ENCODE measurements around the gene DCBLD1. TPM values are rescaled to one million over a fixed set of nuclear protein-coding genes. Genes with fewer than 3 reads are reported as not detected.

Gene DCBLD1
- total RNA-seq, 1 experiment from 2014 or later, result 6.1 TPM

DNA sequence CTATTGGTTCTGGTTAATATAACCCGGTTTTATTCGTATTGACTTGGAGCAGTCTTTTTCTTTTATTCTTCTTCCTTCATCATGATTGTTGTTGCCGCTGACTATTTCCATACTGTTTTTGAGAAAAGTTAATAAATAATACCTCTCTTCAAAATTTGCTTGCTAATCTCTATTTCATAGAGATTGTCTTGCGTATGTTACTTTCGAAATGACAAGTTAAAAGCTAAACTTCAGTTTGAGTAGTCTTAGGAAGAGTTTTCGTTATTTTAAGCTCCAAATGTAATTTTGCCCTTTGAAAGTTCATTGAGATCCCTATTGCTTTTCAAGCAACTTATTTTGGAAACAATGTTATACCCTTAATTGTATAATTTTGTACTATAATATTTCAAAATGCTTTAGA is 36.4 kb downstream of the DCBLD1 start:
- no peak for TF ChIP-seq EZH2 (IDR thresholded peaks at IDR 0.05; ENCODE audit: low read depth)
- TF ChIP-seq, protein P1, sequence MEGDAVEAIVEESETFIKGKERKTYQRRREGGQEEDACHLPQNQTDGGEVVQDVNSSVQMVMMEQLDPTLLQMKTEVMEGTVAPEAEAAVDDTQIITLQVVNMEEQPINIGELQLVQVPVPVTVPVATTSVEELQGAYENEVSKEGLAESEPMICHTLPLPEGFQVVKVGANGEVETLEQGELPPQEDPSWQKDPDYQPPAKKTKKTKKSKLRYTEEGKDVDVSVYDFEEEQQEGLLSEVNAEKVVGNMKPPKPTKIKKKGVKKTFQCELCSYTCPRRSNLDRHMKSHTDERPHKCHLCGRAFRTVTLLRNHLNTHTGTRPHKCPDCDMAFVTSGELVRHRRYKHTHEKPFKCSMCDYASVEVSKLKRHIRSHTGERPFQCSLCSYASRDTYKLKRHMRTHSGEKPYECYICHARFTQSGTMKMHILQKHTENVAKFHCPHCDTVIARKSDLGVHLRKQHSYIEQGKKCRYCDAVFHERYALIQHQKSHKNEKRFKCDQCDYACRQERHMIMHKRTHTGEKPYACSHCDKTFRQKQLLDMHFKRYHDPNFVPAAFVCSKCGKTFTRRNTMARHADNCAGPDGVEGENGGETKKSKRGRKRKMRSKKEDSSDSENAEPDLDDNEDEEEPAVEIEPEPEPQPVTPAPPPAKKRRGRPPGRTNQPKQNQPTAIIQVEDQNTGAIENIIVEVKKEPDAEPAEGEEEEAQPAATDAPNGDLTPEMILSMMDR (conservative IDR thresholded peaks at IDR 0.05), result no peak
- H4K20me1 ChIP-seq (ENCODE audit: insufficient read depth), result no peaks in the 10 kb centered on the region
- no peaks in the 10 kb centered on the region for H3K9me3 ChIP-seq (ENCODE audit: insufficient read depth, low read depth)
- intact Hi-C loops (cut with micrococcal nuclease; ENCODE audit: unreplicated experiment), result no loop called here
- no peaks in the 10 kb centered on the region for H3K27me3 ChIP-seq (ENCODE audit: insufficient read depth, low read depth)
- no peak overlapping the region for H3K4me3 ChIP-seq
- no peak overlapping the region for H3K4me2 ChIP-seq
- POLR2A ChIA-PET (ENCODE audit: unreplicated experiment), result no interaction called here
- BruUV-seq (replicated peaks), result no TSS peak
- no peaks in the 10 kb centered on the region for H3K79me2 ChIP-seq (ENCODE audit: low read depth)
- CTCF ChIA-PET, result no interaction called here
- H3K4me1 ChIP-seq (replicated peaks; ENCODE audit: insufficient read depth), result peaks cover 4% of the 10 kb centered on the region; the same call in 1 of the 2 replicates
- H3F3A ChIP-seq (ENCODE audit: insufficient read depth, low read depth), result 0 out of 2 replicates have a peak, but pooled peaks cover 6% of the 10 kb centered on the region
- H3K27ac ChIP-seq, result no peak overlapping the region
- no peak overlapping the region for H2AFZ ChIP-seq
- no peak for DNase-seq
- H3K9me2 ChIP-seq (ENCODE audit: insufficient read depth), result no peaks in the 10 kb centered on the region
- no peaks in the 10 kb centered on the region for H3K36me3 ChIP-seq (ENCODE audit: low read depth)

DNA sequence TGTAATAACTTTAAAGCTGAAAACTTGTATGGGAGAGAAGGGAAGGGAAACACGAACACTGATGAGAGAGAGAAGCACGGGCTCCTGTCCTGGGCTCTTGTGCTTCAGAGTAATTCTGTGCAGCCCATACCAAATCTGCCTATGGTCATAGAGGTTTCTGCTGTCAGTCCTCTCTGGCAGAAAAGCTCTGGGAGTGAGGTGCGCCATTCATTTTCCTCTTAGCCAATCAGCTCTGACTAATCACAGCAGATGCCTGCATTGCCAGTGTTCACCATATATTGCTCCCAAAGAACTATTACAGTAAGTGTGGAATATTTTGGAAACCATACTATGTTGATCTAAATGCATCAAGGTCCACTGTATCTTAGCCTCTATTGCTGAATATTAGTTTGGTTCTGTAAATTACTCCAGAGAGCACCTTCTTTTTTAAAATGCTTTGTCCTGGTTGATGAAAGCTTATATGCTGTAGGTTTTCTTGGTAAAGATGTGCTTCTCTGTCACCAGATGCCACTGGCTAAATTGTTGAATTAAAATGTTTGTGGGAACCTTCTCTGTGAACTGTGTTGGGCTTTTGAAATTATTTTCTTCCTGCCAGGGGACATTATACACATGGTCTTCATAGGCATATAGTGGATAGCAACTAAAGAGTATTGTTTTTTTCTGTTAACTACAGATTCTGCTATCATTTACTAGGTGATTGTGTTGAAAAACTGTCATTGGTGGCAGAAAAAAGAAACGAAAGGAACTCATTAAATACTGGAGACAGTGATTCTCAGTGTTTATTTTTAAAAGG is 38.3 kb downstream of the DCBLD1 start:
- BruUV-seq (replicated peaks), result no TSS peak
- no peaks in the 10 kb centered on the region for H3K79me2 ChIP-seq (ENCODE audit: low read depth)
- H3K27ac ChIP-seq, result no peak overlapping the region

DNA sequence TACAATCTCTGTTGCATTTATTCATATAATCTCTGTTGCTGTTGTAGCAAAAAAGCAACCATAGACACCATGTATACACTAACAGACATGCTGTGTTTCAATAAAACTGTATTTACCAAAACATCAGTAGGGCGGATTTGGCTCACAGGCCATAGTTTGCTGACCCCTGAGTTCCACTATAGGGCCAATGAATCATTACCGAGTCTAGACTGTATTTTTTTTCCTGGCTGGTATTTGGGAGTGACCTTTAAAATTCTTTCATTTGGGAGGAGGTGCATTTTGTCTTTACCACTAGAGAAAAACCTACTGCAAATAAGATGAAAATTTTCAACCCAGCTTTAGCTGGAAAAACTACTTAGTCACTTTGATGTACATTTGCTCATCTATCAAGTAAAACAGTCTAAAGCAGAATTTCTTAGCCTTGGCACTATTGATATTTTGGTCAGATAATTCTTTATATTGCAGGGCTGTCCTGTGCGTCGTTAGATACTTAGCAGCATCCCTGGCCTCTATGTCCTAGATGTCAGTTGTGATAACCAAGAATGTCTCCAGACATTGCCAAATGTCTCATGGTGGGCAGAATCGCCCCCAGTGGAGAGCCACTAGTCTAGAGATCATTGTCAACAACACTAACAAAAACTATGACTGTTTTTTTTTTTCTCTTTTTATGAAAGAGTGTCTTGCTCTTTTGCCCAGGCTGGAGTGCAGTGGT is 39.5 kb downstream of the DCBLD1 start:
- intact Hi-C loops (cut with micrococcal nuclease; ENCODE audit: unreplicated experiment), result no loop called here
- Histone ChIP-seq H3F3A (ENCODE audit: insufficient read depth, low read depth) (no peaks in the 10 kb centered on the region), H3K4me2 (no peak overlapping the region), H3K36me3 (ENCODE audit: low read depth) (no peaks in the 10 kb centered on the region), H3K9me2 (ENCODE audit: insufficient read depth) (no peaks in the 10 kb centered on the region), H3K4me1 (replicated peaks; ENCODE audit: insufficient read depth) (no peaks in the 10 kb centered on the region), H2AFZ (no peak overlapping the region), H3K4me3 (no peak overlapping the region), H3K79me2 (ENCODE audit: low read depth) (no peaks in the 10 kb centered on the region), H3K9me3 (ENCODE audit: insufficient read depth, low read depth) (no peaks in the 10 kb centered on the region), H4K20me1 (ENCODE audit: insufficient read depth) (no peaks in the 10 kb centered on the region), H3K27ac (no peak overlapping the region), H3K27me3 (ENCODE audit: insufficient read depth, low read depth) (no peaks in the 10 kb centered on the region)
- BruUV-seq (replicated peaks), result no TSS peak
- CTCF ChIA-PET, result no interaction called here
- TF ChIP-seq EZH2 (IDR thresholded peaks at IDR 0.05; ENCODE audit: low read depth), result no peak
- TF ChIP-seq, protein P1 (conservative IDR thresholded peaks at IDR 0.05), result no peak
- POLR2A ChIA-PET (ENCODE audit: unreplicated experiment), result no interaction called here
- no peak for DNase-seq

More for the DNA sequence above, 38.3 kb downstream of the DCBLD1 start:
- H3K36me3 ChIP-seq (ENCODE audit: low read depth), result no peaks in the 10 kb centered on the region
- no peak overlapping the region for H3K4me3 ChIP-seq
- H3K4me2 ChIP-seq, result no peak overlapping the region
- no peaks in the 10 kb centered on the region for H3K9me3 ChIP-seq (ENCODE audit: insufficient read depth, low read depth)
- TF ChIP-seq, protein P1 (conservative IDR thresholded peaks at IDR 0.05), result no peak
- no peak for TF ChIP-seq EZH2 (IDR thresholded peaks at IDR 0.05; ENCODE audit: low read depth)
- no peaks in the 10 kb centered on the region for H3K27me3 ChIP-seq (ENCODE audit: insufficient read depth, low read depth)
- H2AFZ ChIP-seq, result no peak overlapping the region
- ChIA-PET POLR2A (ENCODE audit: unreplicated experiment) (no interaction called here), CTCF (no interaction called here)
- intact Hi-C loops (cut with micrococcal nuclease; ENCODE audit: unreplicated experiment), result no loop called here
- H3F3A ChIP-seq (ENCODE audit: insufficient read depth, low read depth), result no peaks in the 10 kb centered on the region
- no peaks in the 10 kb centered on the region for H3K9me2 ChIP-seq (ENCODE audit: insufficient read depth)
- H3K4me1 ChIP-seq (replicated peaks; ENCODE audit: insufficient read depth), result no peaks in the 10 kb centered on the region
- no peaks in the 10 kb centered on the region for H4K20me1 ChIP-seq (ENCODE audit: insufficient read depth)
- DNase-seq, result no peak
